ENCODE results near the gene GALNT18.

The GALNT18 gene

GRCh38 chr11:11640996-11641395 is 19.2 kb upstream of the GALNT18 start:
- Mint-ChIP-seq H3K36me3 (no peaks in the 10 kb centered on the region), H3K9me3 (no peaks in the 10 kb centered on the region), H3K4me1 (no peaks in the 10 kb centered on the region), H3K4me3 (no peak overlapping the region), H3K27me3 (peaks cover 59% of the 10 kb centered on the region), H3K27ac (no peak overlapping the region)
- ATAC-seq: no peak

- Mint-ChIP-seq H3K27ac (no peak overlapping the region), H3K27me3 (peaks cover 50% of the 10 kb centered on the region), H3K4me3 (no peak overlapping the region), H3K9me3 (no peaks in the 10 kb centered on the region), H3K36me3 (no peaks in the 10 kb centered on the region), H3K4me1 (no peaks in the 10 kb centered on the region)
- ATAC-seq: no peak
Observed at GRCh38 chr11:11640152-11640551, 18.3 kb upstream of the GALNT18 start.

DNA sequence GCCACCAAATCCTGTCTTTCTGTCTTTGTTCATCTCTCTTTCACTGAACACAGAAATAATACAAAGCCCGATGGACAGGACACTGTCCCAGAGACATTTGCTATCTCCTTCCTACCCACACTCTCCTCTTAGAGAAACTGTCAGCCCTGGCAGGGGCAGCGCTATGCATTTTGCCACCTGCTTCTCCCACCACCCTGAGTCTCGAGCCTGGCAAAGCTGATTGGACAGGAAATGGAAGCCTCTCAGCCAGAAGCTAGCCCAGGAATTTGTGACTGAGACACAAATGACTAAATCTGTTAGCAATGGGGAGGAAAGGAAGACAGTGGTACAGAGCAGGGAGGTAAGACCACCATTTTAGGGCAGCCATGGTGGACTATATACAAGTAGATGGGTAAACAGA is 14.9 kb upstream of the GALNT18 start:
- Mint-ChIP-seq H3K4me3 (no peak overlapping the region), H3K36me3 (no peaks in the 10 kb centered on the region), H3K4me1 (no peaks in the 10 kb centered on the region), H3K27ac (no peak overlapping the region), H3K27me3 (peaks cover 24% of the 10 kb centered on the region), H3K9me3 (no peaks in the 10 kb centered on the region)
- no peak for ATAC-seq

- H3K36me3 Mint-ChIP-seq: no peaks in the 10 kb centered on the region
- H3K4me1 Mint-ChIP-seq: no peaks in the 10 kb centered on the region
- H3K27ac Mint-ChIP-seq: no peak overlapping the region
- no peak overlapping the region for H3K4me3 Mint-ChIP-seq
- peaks cover 16% of the 10 kb centered on the region for H3K27me3 Mint-ChIP-seq
- no peak for ATAC-seq
- H3K9me3 Mint-ChIP-seq: no peaks in the 10 kb centered on the region
Observed at GRCh38 chr11:11635443-11635842, 13.6 kb upstream of the GALNT18 start.

DNA sequence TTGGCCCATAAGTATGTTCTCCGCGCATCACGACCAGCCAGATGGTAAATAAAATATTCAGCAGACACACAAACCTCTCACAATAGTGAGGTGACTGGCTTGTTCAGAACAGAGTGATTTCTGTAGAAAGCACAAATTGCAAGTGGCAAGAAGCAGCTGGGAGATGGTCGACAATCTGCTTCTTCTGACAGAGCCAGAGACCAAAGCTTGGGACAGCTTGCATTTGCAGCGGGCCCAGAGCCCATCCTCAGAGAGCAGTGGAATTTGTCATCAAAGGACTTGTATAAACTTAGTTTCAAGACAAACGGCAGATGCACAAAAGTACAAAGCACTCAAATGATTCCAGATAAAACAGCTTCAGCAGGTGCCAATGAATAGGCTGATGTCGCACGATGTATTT is 7.6 kb upstream of the GALNT18 start:
- Mint-ChIP-seq H3K4me3 (no peak overlapping the region), H3K27me3 (peaks cover 10% of the 10 kb centered on the region), H3K4me1 (no peaks in the 10 kb centered on the region), H3K36me3 (no peaks in the 10 kb centered on the region), H3K27ac (no peak overlapping the region), H3K9me3 (no peaks in the 10 kb centered on the region)
- ATAC-seq: no peak

- Mint-ChIP-seq H3K9me3 (no peaks in the 10 kb centered on the region), H3K36me3 (no peaks in the 10 kb centered on the region), H3K4me1 (no peaks in the 10 kb centered on the region), H3K27ac (no peak overlapping the region), H3K4me3 (no peak overlapping the region), H3K27me3 (peaks cover 10% of the 10 kb centered on the region)
- ATAC-seq: no peak
Observed at GRCh38 chr11:11628651-11629050, 6.8 kb upstream of the GALNT18 start.

DNA sequence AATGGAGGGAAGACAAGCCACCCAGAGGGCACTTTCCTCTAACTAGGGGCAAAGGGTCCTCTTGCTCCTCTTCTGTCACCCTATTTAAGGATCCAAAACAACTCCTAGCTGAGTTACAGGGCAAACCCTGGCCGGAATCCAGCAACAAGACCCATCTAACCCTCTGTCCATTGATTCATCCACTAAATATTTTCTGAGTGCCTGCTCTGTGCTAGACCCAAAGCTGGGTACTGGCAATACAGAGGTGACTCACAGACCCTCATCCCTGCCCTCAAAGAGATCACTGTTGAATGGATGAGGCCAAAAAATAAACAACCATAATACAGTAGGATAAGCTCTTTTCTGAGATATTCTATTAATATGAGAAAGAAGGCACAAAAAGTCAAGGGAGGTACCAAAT is 4.3 kb upstream of the GALNT18 start:
- H3K27me3 Mint-ChIP-seq: peaks cover 10% of the 10 kb centered on the region
- H3K27ac Mint-ChIP-seq: no peak overlapping the region

GRCh38 chr11:11624926-11625325 is 3.1 kb upstream of the GALNT18 start:
- Mint-ChIP-seq H3K27me3 (peaks cover 4% of the 10 kb centered on the region), H3K9me3 (no peaks in the 10 kb centered on the region), H3K4me3 (no peak overlapping the region), H3K27ac (no peak overlapping the region), H3K4me1 (peaks cover 6% of the 10 kb centered on the region), H3K36me3 (no peaks in the 10 kb centered on the region)
- no peak for ATAC-seq

More for the DNA sequence above, 4.3 kb upstream of the GALNT18 start:
- H3K4me3 Mint-ChIP-seq: no peak overlapping the region
- no peaks in the 10 kb centered on the region for H3K36me3 Mint-ChIP-seq
- no peaks in the 10 kb centered on the region for H3K9me3 Mint-ChIP-seq
- H3K4me1 Mint-ChIP-seq: peaks cover 6% of the 10 kb centered on the region
- no peak for ATAC-seq

DNA sequence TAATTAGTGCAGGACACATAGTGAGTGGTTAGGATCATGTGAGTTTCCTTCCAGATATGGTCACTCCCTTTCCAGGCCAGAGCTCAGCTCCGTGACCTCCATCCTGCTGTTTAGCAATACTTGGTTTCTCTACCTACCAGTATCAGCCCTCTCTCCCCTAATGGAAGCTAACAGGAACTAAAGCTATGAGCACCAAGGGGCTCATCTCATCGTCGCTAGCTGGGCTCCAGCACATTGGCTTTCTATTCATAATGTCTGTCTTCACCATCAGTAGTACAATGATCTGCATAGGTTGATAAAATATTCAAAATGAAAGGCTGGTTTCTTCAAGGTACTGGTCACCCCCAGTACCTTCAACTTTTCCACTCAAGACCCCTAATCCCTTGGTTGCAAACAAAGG is 2.4 kb upstream of the GALNT18 start:
- ATAC-seq: no peak
- peaks cover 9% of the 10 kb centered on the region for H3K27me3 Mint-ChIP-seq

GRCh38 chr11:11622772-11623171 is 967 bp upstream of the GALNT18 start:
- Mint-ChIP-seq H3K4me1 (peaks cover 6% of the 10 kb centered on the region), H3K9me3 (no peaks in the 10 kb centered on the region), H3K4me3 (no peak overlapping the region), H3K27ac (no peak overlapping the region), H3K36me3 (no peaks in the 10 kb centered on the region), H3K27me3 (peaks cover 23% of the 10 kb centered on the region)
- ATAC-seq: no peak

More for the DNA sequence above, 2.4 kb upstream of the GALNT18 start:
- H3K36me3 Mint-ChIP-seq: no peaks in the 10 kb centered on the region
- no peak overlapping the region for H3K27ac Mint-ChIP-seq
- H3K4me1 Mint-ChIP-seq: peaks cover 6% of the 10 kb centered on the region
- no peak overlapping the region for H3K4me3 Mint-ChIP-seq
- no peaks in the 10 kb centered on the region for H3K9me3 Mint-ChIP-seq

GRCh38 chr11:11622340-11622706 is 518 bp upstream of the GALNT18 start:
- no peak overlapping the region for H3K27ac Mint-ChIP-seq
- H3K4me3 Mint-ChIP-seq: peak overlapping the region; percentile 78

GRCh38 chr11:11620921-11621572 is 758 bp downstream of the GALNT18 start:
- peaks cover 6% of the 10 kb centered on the region for H3K4me1 Mint-ChIP-seq
- peaks cover 27% of the 10 kb centered on the region for H3K27me3 Mint-ChIP-seq
- ATAC-seq: peak; percentile 10
- peak overlapping the region; percentile 37 for H3K27ac Mint-ChIP-seq
- H3K36me3 Mint-ChIP-seq: no peaks in the 10 kb centered on the region
- H3K9me3 Mint-ChIP-seq: no peaks in the 10 kb centered on the region
- H3K4me3 Mint-ChIP-seq: peak overlapping the region; percentile 78

More at GRCh38 chr11:11622340-11622706, 518 bp upstream of the GALNT18 start:
- H3K9me3 Mint-ChIP-seq: no peaks in the 10 kb centered on the region
- peaks cover 27% of the 10 kb centered on the region for H3K27me3 Mint-ChIP-seq
- ATAC-seq: no peak
- peaks cover 6% of the 10 kb centered on the region for H3K4me1 Mint-ChIP-seq
- H3K36me3 Mint-ChIP-seq: no peaks in the 10 kb centered on the region

DNA sequence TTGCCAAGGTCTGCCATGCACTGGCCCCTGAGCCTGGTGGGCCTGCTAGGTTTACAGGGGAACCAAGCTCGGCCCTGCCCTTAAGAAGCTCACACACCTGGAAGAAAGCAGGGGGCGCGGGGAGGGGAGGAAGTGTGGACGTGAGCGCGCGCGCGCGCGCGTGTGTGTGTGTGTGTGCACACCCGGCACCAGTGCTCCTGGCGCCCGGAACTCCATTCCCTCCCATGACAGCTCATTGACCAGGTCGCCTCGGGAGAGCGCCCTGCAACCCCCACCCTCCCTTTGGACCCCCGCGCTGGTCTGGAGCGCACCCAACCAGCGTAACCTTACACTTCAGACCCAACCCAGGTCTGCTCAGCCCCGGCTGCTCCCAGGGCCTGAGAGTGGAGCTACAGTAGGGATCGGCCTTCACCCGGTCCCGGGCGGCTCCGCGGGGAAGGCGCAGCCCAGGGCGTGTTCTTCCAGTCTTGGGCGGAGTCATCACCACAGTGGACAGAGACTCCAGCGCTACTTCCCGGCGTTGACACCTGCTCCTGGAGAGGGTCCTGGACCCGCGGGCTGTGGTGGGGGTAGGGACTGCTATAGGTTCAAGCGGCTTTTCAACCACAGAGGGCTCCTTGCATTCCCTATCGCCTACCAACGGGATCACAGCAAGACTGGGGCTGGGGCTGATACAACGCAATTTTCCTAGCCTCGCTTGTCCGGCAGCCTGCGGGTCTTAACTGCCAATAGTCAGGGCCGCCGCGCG is 1.5 kb downstream of the GALNT18 start:
- H3K27me3 Mint-ChIP-seq: peaks cover 27% of the 10 kb centered on the region
- H3K9me3 Mint-ChIP-seq: no peaks in the 10 kb centered on the region
- H3K4me1 Mint-ChIP-seq: peaks cover 6% of the 10 kb centered on the region
- H3K27ac Mint-ChIP-seq: no peak overlapping the region
- H3K36me3 Mint-ChIP-seq: no peaks in the 10 kb centered on the region
- H3K4me3 Mint-ChIP-seq: peak overlapping the region; percentile 78
- no peak for ATAC-seq

- H3K4me3 Mint-ChIP-seq: no peak overlapping the region
- no peak for ATAC-seq
- H3K9me3 Mint-ChIP-seq: no peaks in the 10 kb centered on the region
- no peaks in the 10 kb centered on the region for H3K36me3 Mint-ChIP-seq
- peaks cover 27% of the 10 kb centered on the region for H3K27me3 Mint-ChIP-seq
- no peak overlapping the region for H3K27ac Mint-ChIP-seq
- H3K4me1 Mint-ChIP-seq: peaks cover 6% of the 10 kb centered on the region
Observed at GRCh38 chr11:11618973-11619435, 2.8 kb downstream of the GALNT18 start.

DNA sequence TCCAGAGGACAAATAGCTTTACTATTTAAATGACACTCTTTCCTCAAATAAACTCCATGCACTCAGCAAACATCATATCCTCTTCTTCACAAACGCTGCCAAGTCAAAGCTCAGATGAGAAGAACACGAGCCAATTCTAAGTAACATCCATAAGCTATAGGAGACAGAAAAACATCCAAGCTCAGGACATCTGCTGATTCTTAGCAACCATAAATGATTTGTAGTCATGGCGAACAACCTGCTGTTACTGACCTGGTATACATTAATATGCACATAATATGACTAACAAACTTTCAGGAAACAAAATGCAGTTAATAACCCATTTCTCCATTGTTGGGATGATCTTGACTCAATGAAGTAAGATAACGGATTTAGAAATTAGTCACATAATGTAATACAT is 6.7 kb downstream of the GALNT18 start:
- ATAC-seq: no peak
- no peak overlapping the region for H3K27ac Mint-ChIP-seq
- no peaks in the 10 kb centered on the region for H3K9me3 Mint-ChIP-seq
- no peaks in the 10 kb centered on the region for H3K4me1 Mint-ChIP-seq
- H3K4me3 Mint-ChIP-seq: no peak overlapping the region
- peaks cover 38% of the 10 kb centered on the region for H3K27me3 Mint-ChIP-seq
- H3K36me3 Mint-ChIP-seq: no peaks in the 10 kb centered on the region

GRCh38 chr11:11612439-11612838 is 9.4 kb downstream of the GALNT18 start:
- Mint-ChIP-seq H3K27ac (no peak overlapping the region), H3K4me3 (no peak overlapping the region), H3K27me3 (peaks cover 22% of the 10 kb centered on the region), H3K36me3 (no peaks in the 10 kb centered on the region), H3K4me1 (no peaks in the 10 kb centered on the region), H3K9me3 (no peaks in the 10 kb centered on the region)
- no peak for ATAC-seq
